WTC11 (cell line): ENCODE results near the gene CYRIA. TPM values are rescaled to one million over a fixed set of nuclear protein-coding genes. Genes with fewer than 3 reads are reported as not detected.

Experiments
- ATAC-seq: fragments of 200-7000 bp; cut with Tn5 transposase; 2 replicates; pipeline ENCODE4 v1.10.0; 2021; ENCODE audit warnings: mild to moderate bottlenecking, moderate library complexity
- CTCF ChIA-PET: fragments of 300-600 bp; sonication (Branson Sonifier 250); formaldehyde crosslinking; loops from one replicate; lab custom pipeline; 2021; ENCODE audit warnings: antibody characterized with exemption; lab: Charles Lee
- POLR2A ChIA-PET: fragments of 350-600 bp; sonication (Branson Sonifier 250); formaldehyde crosslinking; loops from one replicate; lab custom pipeline; 2021; ENCODE audit warnings: antibody characterized with exemption; lab: Charles Lee
- DNase-seq: peaks from one replicate; pipeline ENCODE4 v3.0.0; 2021; ENCODE audit warnings: low spot score
- H3K27ac Mint-ChIP-seq: 2 replicates; pipeline ENCODE4 v1.8.0; 2021; ENCODE audit warnings: mixed read lengths
- H3K27me3 Mint-ChIP-seq: 2 replicates; pipeline ENCODE4 v1.8.0; 2021; ENCODE audit warnings: low read depth, mild to moderate bottlenecking, moderate library complexity, mixed read lengths
- H3K36me3 Mint-ChIP-seq: 2 replicates; pipeline ENCODE4 v1.8.0; 2021; ENCODE audit warnings: mixed read lengths
- H3K4me1 Mint-ChIP-seq: 2 replicates; pipeline ENCODE4 v1.8.0; 2022; ENCODE audit warnings: mixed read lengths
- H3K4me3 Mint-ChIP-seq: 2 replicates; pipeline ENCODE4 v1.8.0; 2021; ENCODE audit warnings: mild to moderate bottlenecking, moderate library complexity, mixed read lengths
- H3K9me3 Mint-ChIP-seq: 2 replicates; pipeline ENCODE4 v1.8.0; 2021; ENCODE audit warnings: mixed read lengths
- CBFB ChIP-seq: sonication (generic); formaldehyde crosslinking; IDR thresholded peaks from 2 replicates; pipeline ENCODE4 v1.8.1; 2022; ENCODE audit warnings: mild to moderate bottlenecking, low read depth, missing genetic modification reagents
- CREB1 ChIP-seq: sonication (generic); formaldehyde crosslinking; IDR thresholded peaks from 2 replicates; pipeline ENCODE4 v1.8.0; 2023; ENCODE audit warnings: mild to moderate bottlenecking, missing genetic modification reagents
- ELF4 ChIP-seq: sonication (generic); formaldehyde crosslinking; IDR thresholded peaks from 2 replicates; pipeline ENCODE4 v1.8.1; 2022; ENCODE audit warnings: low read depth, mild to moderate bottlenecking, moderate library complexity, missing genetic modification reagents
- FOXJ3 ChIP-seq: sonication (generic); formaldehyde crosslinking; IDR thresholded peaks from 2 replicates; pipeline ENCODE4 v1.9.0; 2021; ENCODE audit warnings: missing genetic modification reagents, mild to moderate bottlenecking, borderline replicate concordance
- FOXP1 ChIP-seq: sonication (generic); formaldehyde crosslinking; IDR thresholded peaks from 2 replicates; pipeline ENCODE4 v1.8.0; 2022; ENCODE audit warnings: missing genetic modification reagents, mild to moderate bottlenecking, moderate library complexity, borderline replicate concordance
- HMGXB4 ChIP-seq: sonication (generic); formaldehyde crosslinking; IDR thresholded peaks from 2 replicates; pipeline ENCODE4 v1.8.1; 2023; ENCODE audit warnings: mild to moderate bottlenecking, moderate library complexity, missing genetic modification reagents
- IRF2 ChIP-seq: sonication (generic); formaldehyde crosslinking; IDR thresholded peaks from 2 replicates; pipeline ENCODE4 v1.8.0; 2022; ENCODE audit warnings: low read depth, missing genetic modification reagents, borderline replicate concordance
- NFATC4 ChIP-seq: fragments of 250-450 bp; sonication (Bioruptor Pico); IDR thresholded peaks from 2 replicates; pipeline ENCODE4 v1.9.0; 2021; ENCODE audit warnings: mild to moderate bottlenecking
- TCF7 ChIP-seq: sonication (generic); formaldehyde crosslinking; IDR thresholded peaks from 2 replicates; pipeline ENCODE4 v1.8.0; 2022; ENCODE audit warnings: mild to moderate bottlenecking, low read depth, missing genetic modification reagents, moderate library complexity
- TEAD1 ChIP-seq: sonication (generic); formaldehyde crosslinking; IDR thresholded peaks from 2 replicates; pipeline ENCODE4 v1.8.0; 2022; ENCODE audit warnings: mild to moderate bottlenecking, missing genetic modification reagents
- USF2 ChIP-seq: sonication (generic); formaldehyde crosslinking; IDR thresholded peaks from 2 replicates; pipeline ENCODE4 v1.8.1; 2023; ENCODE audit warnings: mild to moderate bottlenecking, missing genetic modification reagents, moderate library complexity
- ZNF317 ChIP-seq: sonication (generic); formaldehyde crosslinking; IDR thresholded peaks from 2 replicates; pipeline ENCODE4 v1.8.1; 2023; ENCODE audit warnings: low read depth, mild to moderate bottlenecking, moderate library complexity, missing genetic modification reagents, borderline replicate concordance
- ZNF512 ChIP-seq: sonication (generic); formaldehyde crosslinking; IDR thresholded peaks from 2 replicates; pipeline ENCODE4 v1.8.1; 2022; ENCODE audit warnings: missing genetic modification reagents, borderline replicate concordance
- total RNA-seq: library from RNA; stranded (reverse); gene quantifications from 3 replicates; pipeline ENCODE4 v1.2.3, GENCODE V29; 2021
- TF ChIP-seq, protein P1 (sequence below): fragments of 200-600 bp; IDR thresholded peaks from 2 replicates; pipeline ENCODE4 v1.8.0; 2022; ENCODE audit warnings: antibody characterized with exemption

Gene CYRIA
- total RNA-seq, 1 experiment from 2014 or later = 8.3 TPM

DNA sequence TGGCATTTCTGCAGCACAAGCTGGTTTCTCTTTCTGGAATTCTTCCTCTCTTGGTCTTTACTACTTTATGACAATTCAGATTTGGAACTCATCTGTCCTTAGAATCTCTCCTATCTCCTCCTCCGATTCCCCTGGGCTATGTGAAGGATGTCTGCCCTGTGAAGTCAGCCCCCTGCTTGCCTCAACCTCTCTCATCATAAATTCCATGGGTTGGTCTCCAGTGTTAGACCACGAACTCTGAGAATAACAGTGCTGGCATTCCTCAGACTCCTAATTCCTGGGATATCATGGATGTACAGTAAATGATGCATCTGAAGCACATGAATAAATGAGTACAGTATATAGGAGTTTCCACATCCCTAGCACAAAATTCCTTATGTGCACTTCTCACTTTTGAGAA lies 21.0 kb upstream of the CYRIA start:
- H3K36me3 Mint-ChIP-seq = no peaks in the 10 kb centered on the region
- H3K4me1 Mint-ChIP-seq = no peaks in the 10 kb centered on the region
- ChIA-PET CTCF (no interaction called here), POLR2A (no interaction called here)
- no peak for DNase-seq
- ATAC-seq = no peak
- H3K27ac Mint-ChIP-seq = no peak overlapping the region
- no peak overlapping the region for H3K4me3 Mint-ChIP-seq
- TF ChIP-seq NFATC4 (CRISPR knock-in tag) = no peak
- no peak for TF ChIP-seq ZNF317 (CRISPR knock-in tag)
- TF ChIP-seq USF2 (CRISPR knock-in tag) = no peak
- TF ChIP-seq, protein P1, sequence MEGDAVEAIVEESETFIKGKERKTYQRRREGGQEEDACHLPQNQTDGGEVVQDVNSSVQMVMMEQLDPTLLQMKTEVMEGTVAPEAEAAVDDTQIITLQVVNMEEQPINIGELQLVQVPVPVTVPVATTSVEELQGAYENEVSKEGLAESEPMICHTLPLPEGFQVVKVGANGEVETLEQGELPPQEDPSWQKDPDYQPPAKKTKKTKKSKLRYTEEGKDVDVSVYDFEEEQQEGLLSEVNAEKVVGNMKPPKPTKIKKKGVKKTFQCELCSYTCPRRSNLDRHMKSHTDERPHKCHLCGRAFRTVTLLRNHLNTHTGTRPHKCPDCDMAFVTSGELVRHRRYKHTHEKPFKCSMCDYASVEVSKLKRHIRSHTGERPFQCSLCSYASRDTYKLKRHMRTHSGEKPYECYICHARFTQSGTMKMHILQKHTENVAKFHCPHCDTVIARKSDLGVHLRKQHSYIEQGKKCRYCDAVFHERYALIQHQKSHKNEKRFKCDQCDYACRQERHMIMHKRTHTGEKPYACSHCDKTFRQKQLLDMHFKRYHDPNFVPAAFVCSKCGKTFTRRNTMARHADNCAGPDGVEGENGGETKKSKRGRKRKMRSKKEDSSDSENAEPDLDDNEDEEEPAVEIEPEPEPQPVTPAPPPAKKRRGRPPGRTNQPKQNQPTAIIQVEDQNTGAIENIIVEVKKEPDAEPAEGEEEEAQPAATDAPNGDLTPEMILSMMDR = no peak
- TF ChIP-seq TEAD1 (CRISPR knock-in tag) = no peak
- peaks cover 6% of the 10 kb centered on the region; the same call in 1 of the 2 replicates for H3K9me3 Mint-ChIP-seq
- no peaks in the 10 kb centered on the region for H3K27me3 Mint-ChIP-seq

GRCh38 chr2:16685340-16685715 lies 19.7 kb upstream of the CYRIA start:
- Mint-ChIP-seq H3K9me3 (peaks cover 6% of the 10 kb centered on the region), H3K27me3 (no peaks in the 10 kb centered on the region; the same call in 1 of the 2 replicates), H3K27ac (no peak overlapping the region), H3K4me1 (no peaks in the 10 kb centered on the region), H3K4me3 (no peak overlapping the region), H3K36me3 (no peaks in the 10 kb centered on the region)
- TF ChIP-seq CBFB (CRISPR knock-in tag) (no peak), ZNF512 (CRISPR knock-in tag) (no peak), ELF4 (CRISPR knock-in tag) (no peak), ZNF317 (CRISPR knock-in tag) (no peak)
- no peak for ATAC-seq
- no peak for DNase-seq
- ChIA-PET POLR2A (no interaction called here), CTCF (no interaction called here)

GRCh38 chr2:16684676-16685339 lies 19.2 kb upstream of the CYRIA start:
- POLR2A ChIA-PET = no interaction called here
- no peaks in the 10 kb centered on the region; the same call in 1 of the 2 replicates for H3K27me3 Mint-ChIP-seq
- H3K4me1 Mint-ChIP-seq = no peaks in the 10 kb centered on the region
- no peak for ATAC-seq
- H3K9me3 Mint-ChIP-seq = peaks cover 6% of the 10 kb centered on the region
- H3K36me3 Mint-ChIP-seq = no peaks in the 10 kb centered on the region
- TF ChIP-seq CREB1 (CRISPR knock-in tag) = no peak
- no peak for TF ChIP-seq FOXJ3 (CRISPR knock-in tag)
- TF ChIP-seq HMGXB4 (CRISPR knock-in tag) = no peak
- TF ChIP-seq TCF7 (CRISPR knock-in tag) = no peak
- no peak for TF ChIP-seq ZNF317 (CRISPR knock-in tag)
- no peak for TF ChIP-seq NFATC4 (CRISPR knock-in tag)
- TF ChIP-seq IRF2 (CRISPR knock-in tag) = no peak
- TF ChIP-seq FOXP1 (CRISPR knock-in tag) = no peak
- TF ChIP-seq, all 79 proteins: peak for 0
- no peak for DNase-seq
- CTCF ChIA-PET = interaction anchor here (1.0 kb wide), 1 partner anchor 72 kb away, joined by 3 read pairs; no protein-coding TSS in a partner anchor
- no peak overlapping the region for H3K27ac Mint-ChIP-seq
- H3K4me3 Mint-ChIP-seq = no peak overlapping the region
